CD4-positive, alpha-beta T cell treated with Interleukin-17A for 4 hours (primary cell): ENCODE measurements around the gene BRD3OS.
"Not testable (repeated sequence)": the region's sequence is repeated elsewhere in the genome, so short reads cannot be mapped to it uniquely, and the experiment has no call there.

Source experiments
- DNase-seq: peaks from one replicate; pipeline ENCODE4 v3.0.0-alpha.2; 2020; ENCODE audit warnings: mixed read lengths

BRD3OS gene

GRCh38 chr9:134066526-134066912 lies 41.2 kb downstream of the BRD3OS start:
- DNase-seq = no peak

- peak; percentile 50 for DNase-seq
Observed at GRCh38 chr9:134066913-134067851, 41.9 kb downstream of the BRD3OS start.

DNA sequence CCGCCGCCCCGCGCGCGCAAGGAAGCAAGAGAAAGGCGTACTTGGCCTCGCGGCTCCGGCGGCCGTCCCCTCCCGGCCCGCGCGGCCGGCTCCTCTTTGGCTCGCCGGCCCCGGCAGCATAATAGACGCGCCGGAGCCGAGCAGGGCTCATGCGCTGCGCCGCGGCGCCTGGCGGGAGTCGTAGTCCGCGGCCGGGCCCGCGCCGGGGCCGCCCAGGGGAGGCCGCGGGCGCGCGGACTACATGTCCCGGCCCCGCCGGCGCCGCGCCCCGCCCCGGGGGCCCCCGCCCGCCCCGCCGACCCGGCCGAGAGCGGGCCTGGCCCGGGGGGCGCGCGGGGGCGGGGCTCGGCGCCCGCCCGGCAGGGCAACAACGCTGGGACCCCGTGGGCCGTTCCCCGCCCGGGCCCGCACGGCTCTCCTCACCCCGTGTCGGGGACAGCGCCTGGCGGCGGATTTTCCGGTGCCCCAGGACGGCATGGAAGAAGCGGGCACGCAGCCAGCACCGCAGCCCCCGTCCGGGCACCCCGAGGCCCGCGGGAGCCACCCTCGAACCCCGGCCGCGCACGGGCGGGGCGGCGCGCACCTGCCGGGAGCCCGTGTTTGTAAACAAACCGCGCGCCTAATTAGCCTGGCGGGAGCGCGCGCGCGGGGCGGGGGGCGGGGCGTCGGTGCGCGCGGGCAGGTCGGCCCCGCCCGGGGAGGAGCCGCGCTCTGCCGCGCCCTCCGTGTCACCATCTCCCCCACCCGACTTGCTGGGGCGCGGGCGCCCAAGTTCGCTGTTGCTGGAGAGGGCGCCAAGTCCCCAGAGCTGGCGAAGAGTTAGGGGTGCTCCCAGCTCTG lies 42.8 kb downstream of the BRD3OS start, which contains the start of gene BRD3:
Gene BRD3, minus strand, starts transcription at position 123 of the 840 bp plus-strand sequence. CDS start 14,549 bp downstream, outside the sequence.
- peak; percentile 88 for DNase-seq

DNA sequence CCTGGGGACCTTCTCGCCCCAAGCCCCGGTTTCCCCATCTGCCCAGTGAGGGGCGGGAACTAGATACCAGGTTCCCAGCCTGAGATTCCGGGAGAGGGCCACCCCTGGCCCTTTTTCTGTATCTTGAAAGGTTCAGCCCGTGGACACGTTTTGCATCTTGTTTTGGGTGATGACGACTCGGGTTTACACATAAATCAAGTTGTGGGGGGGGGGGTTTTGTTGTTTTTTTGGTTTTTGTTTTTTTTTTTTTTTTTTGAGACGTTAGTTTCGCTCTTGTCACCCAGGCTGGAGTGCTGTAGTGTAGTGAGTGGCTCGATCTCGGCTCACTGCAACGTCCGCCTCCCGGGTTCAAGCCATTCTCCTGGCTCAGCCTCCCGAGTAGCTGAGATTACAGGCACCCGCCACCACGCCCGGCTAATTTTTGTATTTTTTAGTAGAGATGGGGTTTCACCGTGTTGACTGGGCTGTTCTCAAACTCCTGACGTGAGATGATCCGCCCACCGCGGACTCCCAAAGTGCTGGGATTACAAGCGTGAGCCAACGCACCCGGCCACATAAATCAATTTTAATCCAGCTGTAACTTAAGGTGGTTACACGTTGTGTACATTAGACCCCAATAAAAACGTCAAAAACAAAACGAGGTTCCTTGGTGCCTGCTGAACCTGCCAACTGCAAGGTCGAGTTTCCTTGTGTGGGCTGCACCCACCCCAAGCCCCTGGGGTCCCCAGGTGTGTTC lies 43.6 kb downstream of the BRD3OS start:
- DNase-seq = no peak

DNA sequence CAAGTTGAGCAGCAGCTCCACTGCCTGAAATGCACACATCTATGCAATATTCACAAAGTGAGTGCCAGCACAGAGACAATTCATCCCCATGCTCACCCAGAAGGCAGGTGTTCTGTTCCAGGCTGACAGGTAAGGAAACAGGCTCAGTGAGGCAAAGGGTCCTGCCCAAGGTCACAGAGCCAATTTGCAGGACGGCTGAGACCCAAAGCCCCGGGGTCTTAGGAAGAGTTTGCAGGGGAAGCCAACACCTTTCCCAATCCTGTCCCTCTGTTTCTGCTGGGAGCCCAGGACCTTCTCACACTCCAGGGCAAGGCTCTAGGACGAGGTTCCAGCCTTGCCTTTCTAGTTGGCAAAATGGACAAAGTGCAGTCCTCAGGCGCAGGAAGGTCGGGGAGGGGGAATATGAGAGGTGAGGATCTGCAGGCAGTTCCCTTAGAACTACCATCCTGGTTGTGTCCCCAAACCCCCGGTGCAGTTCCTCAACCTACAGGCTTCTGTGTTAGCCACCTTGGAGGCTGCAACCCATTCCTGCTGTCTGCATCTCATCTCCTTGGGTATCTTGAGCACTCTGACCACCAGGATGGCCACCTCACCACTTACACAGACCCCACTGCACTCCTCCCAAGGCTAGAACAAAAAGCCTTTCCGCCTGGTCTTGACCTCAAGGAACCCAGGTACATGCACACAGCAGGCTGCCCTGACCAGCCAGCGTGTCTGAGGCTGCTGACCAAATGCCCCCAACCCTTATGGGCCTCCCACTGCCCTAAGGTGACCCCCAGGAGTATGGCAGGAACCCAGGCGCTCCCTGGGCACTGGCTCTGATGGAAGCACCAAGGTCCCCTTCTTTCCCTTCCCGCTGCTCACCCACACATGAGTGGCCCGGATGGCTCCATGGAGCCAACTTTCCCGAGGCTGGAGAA lies 44.5 kb downstream of the BRD3OS start:
- DNase-seq = no peak

DNA sequence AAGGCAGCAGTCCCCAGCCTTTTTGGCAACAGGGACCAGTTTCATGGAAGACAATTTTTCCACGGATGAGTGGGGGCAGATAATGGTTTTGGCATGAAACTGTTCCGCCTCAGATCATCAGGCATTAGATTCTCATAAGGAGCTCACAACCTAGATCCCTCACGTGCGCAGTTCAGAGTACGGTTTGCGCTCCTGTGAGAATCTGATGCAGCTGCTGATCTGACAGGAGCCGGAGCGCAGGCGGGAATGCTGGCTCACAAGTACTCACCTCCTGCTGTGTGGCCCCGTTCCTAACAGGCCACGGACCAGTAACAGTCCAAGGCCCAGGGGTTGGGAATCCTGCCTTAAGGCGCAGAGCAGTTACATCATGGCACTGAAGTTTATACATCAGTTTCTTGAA lies 45.9 kb downstream of the BRD3OS start:
- no peak for DNase-seq

DNA sequence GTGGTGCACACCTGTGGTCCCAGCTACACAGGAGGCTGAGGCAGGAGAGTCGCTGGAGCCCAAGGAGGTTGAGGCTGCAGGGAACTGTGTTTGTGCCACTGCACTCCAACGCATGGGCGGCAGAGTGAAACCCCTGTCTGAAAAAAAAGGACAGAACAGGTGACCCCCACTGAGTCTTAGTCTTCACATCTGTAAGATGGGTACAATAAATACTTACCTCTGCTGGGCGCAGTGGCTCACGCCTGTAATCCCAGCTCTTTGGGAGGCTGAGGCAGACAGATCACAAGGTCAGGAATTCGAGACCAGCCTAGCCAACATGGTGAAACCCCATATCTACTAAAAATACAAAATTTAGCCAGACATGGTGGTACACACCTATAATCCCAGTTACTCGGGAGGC lies 47.4 kb downstream of the BRD3OS start:
- DNase-seq = not testable (repeated sequence)

DNA sequence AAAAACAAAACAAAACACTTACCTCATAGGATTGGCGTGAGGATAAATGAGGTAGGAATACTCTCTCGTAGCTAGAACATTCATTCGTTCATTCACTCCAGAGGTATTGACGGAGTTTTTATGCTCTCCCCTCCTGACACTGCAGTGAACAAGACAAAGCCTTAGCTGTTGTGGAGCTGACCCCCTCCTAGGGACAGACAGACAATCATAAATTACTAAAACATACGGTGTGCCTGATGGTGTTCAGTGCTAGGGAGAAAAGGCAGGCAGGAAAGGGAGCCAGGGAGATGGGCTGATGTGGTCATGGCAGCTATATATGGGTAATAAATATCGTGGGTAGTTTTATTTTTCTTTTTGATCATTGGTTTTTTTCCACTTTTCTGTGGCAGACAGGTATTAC lies 48.2 kb downstream of the BRD3OS start:
- DNase-seq = no peak

- DNase-seq = not testable (repeated sequence)
Observed at GRCh38 chr9:134075689-134076088, 50.4 kb downstream of the BRD3OS start.

- no peak for DNase-seq
Observed at GRCh38 chr9:134076644-134077043, 51.4 kb downstream of the BRD3OS start.
